Stimulated activated CD8-positive, alpha-beta memory T cell treated with anti-CD3 and anti-CD28 coated beads, Interleukin-7, amount 100 ng/mL, for 4 hours (primary cell): Measurements from ENCODE around the gene MDFIC2.
"Not testable (repeated sequence)": the region's sequence is repeated elsewhere in the genome, so short reads cannot be mapped to it uniquely, and the experiment has no call there.

Experiments
- DNase-seq, 2 donors: peaks; one replicate each; pipeline ENCODE4 v3.0.0-alpha.2; 2020; ENCODE audit warnings: low read depth in 2 of 2

Gene MDFIC2

DNA sequence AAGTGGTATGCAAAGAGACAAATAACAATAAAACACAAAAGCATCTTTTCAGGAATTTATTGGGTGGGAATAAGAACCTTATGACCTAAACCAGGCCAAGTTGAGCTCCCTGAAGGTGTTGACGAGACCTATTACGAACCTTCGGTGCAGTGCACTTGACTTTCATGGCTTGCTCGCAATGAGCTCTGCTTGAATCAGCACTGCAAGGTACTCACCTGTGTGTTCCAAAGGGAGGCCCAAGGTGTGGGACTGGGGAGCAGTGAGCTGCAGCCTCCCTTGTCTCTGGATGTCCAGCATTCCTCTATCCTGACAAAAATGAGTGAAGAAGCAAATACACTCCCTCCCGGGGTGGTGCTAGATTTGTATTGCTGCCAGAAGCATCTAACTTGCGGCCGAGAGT lies at the start of gene MDFIC2:
Gene MDFIC2 (minus strand): TSS at position 303 of the 400 bp plus-strand sequence. CDS start 665 bp downstream, outside the sequence.
- DNase-seq, result no peak

DNA sequence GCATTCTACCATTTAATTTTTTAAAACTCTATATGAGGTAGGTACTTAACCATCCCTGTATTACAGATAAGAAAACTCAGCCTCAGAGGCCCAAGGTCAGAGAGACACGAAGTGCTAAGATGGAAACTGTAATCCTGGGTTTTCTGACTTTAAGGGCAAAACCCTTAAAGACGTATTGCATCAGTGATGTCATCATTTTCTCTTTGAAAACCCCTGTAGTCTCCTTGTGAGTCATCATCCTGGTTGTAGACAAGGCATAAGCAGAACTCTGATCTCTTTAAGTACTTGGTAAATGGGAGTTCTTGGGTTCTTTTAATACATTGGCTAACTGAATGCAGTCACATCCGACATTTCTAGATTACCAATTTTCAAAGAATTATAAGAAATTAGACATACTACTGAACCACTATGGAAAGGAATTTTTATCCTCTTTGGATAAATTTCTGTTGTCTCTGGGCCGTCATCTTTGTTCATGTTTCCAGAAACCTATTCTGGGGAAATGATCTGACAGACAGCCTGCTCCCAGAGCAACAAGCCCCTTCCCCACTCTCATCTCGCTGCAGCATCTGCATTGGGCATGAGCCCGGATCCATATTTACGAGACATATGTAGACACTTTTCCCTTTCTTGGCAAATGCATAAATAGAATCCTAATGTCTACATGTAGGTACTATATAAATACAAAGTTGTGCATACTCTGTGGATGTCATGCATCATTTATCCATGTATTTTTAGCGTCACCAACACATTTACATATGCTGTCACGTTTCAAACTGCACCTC lies 48.7 kb upstream of the MDFIC2 start:
- no peak for DNase-seq

DNA sequence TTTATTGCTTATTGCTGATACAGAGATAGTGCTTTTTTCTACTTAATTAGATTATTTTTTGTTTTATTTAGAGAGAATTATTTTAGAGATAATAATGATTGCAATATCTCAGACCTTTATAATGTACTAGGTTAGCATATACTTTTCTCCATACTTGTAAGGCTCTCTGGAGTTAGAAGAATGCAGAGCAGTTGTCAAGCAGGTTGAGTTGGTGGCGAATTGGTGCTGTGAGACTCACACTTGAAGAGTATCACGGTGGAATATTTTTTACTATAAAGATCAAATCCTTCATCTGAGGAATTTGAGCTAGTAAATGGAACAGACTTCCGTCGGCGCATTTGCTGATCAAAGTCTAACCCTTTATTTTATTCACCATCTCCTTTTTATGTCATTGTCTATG lies 47.3 kb upstream of the MDFIC2 start:
- DNase-seq, result no peak

DNA sequence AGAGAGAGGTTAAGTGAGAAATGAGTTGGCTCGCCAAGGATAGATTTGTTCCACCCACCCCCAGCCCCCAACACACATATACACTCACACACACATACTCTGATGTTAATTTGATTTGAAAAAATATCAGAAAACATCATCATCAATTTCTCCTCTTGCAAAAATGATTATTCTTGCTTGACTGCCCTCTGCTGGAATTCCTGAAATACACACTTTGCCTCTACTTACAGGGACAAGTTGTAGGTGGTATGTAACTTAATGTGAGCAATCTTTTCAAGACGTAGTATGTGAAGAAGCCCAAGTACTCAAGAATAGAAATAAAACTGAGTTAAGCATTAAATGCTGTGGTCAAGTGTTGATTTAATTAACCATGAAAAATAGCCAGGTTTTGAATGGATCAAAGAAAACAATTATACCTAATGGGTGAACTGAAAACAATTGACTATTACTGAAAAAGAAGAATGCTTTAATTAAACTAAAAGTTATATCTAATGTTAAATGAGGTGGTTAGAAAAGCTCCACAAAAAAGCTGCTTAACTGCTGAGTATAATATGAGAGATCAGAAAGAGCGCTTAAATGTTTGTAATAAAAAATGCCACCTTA lies 46.6 kb upstream of the MDFIC2 start:
- no peak for DNase-seq

DNA sequence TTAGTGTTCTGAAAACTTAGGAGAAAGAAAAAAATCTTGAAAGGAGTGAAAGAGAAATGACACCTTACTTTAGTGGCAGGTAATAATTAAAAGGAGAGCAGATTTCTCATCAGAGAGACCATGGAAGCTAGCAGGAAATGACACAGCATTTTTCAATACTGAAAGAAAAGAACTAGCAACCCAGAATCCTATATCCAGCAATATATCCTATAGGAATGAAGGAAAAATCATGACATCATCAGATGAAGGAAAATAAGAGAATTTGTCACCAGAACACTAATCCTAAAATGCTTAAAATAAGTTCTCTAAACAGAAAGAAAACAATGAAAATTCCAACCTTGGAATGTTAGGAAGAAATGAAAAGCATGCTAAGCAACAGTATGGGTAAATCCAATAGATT lies 39.8 kb upstream of the MDFIC2 start:
- no peak for DNase-seq

DNA sequence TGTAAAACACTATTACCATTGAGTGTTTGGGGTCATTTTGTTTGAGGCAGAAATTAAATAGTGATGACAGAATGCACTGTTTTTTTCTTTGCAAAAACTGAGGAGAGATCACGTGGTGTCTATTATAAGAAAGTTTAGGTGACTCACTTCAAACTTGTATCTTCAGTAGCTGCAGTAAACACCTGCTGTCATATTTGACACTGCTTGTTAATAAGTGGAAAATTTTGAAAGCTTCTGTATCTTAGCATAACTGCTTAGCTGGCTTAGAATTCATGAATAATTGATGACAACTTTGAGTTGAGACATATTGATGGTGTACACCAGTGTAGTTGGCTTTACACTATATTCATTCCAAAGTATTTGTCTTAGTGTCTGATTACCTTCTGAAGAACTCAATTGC lies 29.7 kb upstream of the MDFIC2 start:
- no peak for DNase-seq

DNA sequence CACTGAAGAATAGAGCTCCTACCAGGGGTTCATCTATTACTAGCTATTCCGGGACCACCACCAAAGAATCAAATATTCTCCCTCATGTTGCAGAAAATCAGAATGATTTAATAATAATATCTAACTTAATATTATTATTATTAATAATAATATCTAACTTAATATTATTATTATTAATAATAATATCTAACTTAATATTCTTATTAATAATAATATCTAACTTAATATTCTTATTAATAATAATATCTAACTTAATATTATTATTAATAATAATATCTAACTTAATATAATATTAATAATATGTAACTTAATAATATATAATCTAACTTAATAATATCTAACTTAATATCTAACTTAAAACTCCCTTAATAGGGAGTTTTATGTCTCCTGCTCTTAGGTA lies 24.4 kb upstream of the MDFIC2 start:
- not testable (repeated sequence) for DNase-seq

DNA sequence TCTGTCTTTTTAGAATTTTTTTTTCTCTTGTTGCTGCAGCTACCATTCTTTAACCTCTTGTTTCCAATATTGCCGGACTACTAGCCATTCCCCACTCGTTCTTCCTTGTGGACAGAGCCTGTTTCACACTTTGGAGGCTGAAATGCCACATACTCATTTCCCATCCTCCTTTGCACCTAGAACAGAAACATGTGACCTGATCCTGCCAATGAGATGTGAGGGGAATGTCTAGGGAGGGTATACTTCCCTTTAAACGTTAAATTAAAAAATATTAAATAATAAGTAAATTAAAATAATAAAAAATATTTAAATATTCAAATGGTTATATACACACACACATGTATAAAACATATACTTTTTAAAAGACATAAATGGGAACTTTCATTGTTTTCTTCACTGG lies 20.6 kb upstream of the MDFIC2 start:
- no peak for DNase-seq

DNA sequence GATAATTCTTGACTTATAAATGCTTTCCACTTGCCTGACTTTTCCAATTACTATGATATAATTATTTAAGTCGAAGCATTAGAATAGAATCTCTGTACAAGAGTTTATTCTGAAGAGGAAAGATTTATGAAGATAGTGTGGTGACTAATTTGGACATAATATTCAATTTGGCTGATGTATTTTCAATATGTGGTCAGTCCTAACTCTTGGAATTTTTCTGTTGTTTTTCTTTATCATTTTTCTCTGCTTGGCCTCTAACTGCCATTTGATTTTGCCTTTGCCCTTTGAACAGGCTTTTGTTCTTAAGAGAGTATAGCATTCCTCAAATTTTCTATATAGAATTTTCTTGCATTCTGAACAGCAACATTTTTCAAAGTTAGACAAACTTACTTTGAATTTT lies 2.6 kb upstream of the MDFIC2 start:
- DNase-seq, result no peak

DNA sequence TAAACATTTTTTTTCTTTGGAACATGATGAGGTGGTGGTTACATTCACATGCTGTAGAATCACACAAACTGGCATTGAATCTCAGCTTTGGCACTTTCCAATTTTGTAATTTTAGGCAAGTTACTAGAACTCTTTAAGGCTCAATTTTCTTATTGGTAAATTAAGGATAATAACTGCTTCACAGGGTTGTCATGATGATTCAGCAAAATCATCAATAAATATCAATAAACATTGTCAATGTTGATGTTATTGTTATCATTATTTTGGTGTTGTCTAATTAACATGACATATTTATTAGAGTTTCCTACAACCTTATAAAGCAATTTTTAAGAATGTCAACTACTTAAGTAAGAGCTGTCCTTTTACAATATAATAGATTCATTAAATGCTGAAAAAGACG lies 1.6 kb downstream of the MDFIC2 start:
- DNase-seq, result no peak

DNA sequence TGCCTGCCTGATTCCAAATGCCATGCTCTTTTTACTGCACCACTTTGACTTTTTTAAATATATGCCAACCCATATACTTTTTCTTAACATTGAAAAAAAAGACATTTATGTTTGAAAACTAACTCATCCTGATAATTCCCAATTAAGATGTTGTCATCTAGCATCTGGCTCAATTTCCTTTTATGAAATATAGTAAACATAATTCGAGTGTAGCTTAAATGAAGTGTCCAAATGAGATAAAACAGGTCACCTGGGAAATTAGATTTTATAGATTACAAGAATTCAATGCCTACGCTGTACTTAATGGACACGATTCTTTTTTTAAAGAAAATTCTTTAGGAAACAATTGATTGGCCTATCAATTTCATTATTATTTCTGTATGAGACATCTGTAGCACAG lies 2.8 kb downstream of the MDFIC2 start:
- DNase-seq, result no peak

DNA sequence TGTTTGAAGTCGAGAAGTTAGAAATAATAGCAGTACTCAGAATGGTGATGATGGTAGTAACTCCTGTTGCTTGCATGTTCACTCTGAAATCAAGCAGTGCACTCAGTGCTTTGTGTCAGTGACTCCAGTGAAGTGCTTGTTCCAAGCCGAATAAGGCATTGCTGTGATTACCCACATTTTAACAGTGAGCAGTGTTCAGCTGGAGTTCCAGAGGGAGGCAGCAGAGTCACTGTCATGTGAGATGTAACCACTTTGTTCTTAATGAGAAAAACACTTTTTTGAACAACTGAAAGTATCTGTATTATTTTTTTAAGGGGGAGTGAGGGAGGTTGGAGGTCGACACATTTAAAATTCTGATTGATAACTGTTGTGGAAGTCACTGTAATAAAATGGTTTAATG lies 3.7 kb downstream of the MDFIC2 start:
- no peak for DNase-seq

DNA sequence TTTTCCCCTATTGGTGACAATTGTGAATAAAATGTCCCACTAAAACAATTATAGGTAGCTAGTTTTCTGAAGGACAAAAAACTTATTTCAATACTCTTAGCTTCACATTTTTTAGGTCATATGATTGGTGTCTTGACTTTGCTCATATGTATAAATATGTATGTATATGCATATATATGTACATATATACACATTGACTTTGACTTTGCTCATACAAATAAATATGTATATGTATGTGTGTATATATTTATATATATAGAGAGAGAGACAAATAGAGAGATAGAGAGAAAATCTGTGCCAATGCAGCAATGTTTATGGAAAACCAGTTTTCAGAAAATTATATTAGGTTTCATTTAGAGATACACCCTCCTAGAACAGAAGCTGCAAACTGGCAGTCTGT lies 5.7 kb downstream of the MDFIC2 start:
- DNase-seq, result no peak

DNA sequence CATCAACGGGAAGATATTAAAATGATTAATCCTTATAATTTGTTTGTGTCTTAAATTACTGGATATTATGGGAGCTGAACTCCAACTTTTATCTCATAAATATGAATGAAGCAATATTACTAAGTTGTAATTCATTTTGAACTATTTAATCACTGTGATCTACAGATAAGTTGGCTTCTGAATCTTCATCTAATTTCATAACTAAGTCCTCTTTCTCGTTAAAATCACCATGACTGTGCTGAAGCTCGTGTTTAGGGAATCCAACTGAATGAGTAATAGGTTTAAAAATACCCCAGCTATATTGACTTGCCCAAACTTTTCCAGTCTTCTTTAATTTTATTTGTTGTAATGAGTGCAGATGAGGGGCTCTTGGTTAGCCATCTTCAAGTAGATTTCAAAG lies 14.1 kb downstream of the MDFIC2 start:
- DNase-seq, result no peak

DNA sequence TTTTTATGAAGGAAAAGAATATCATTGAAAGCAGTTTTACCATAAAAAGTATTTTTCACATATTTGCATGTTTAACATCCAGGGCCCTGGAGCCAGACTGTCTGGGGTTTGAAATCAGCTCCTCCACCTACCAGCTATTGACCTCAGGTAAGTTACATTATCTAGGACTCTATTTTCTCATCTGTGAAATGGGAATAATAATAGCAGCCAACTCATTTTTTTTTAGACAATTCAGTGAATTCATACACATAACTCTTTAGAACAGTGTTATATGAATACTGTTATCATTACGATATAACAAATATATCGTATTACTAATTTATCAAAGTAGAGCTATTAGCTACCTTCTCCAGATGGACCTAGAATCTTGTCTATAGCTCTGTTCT lies 21.3 kb downstream of the MDFIC2 start:
- no peak for DNase-seq

DNA sequence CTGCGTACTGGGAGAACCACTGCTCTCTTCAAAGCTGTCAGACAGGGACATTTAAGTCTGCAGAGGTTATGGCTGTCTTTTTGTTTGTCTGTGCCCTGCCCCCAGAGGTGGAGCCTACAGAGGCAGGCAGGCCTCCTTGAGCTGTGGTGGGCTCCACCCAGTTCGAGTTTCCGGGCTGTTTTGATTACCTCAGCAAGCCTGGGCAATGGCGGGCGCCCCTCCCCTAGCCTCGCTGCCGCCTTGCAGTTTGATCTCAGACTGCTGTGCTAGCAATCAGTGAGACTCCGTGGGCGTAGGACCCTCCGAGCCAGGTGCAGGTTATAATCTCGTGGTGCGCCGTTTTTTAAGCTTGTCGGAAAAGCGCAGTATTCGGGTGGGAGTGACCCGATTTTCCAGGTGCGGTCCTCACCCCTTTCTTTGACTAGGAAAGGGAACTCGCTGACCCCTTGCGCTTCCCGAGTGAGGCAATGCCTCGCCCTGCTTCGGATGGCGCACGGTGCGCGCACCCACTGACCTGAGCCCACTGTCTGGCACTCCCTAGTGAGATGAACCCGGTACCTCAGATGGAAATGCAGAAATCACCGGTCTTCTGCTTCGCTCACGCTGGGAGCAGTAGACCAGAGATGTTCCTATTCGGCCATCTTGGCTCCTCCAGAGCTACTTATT lies 21.9 kb downstream of the MDFIC2 start:
- not testable (repeated sequence) for DNase-seq

DNA sequence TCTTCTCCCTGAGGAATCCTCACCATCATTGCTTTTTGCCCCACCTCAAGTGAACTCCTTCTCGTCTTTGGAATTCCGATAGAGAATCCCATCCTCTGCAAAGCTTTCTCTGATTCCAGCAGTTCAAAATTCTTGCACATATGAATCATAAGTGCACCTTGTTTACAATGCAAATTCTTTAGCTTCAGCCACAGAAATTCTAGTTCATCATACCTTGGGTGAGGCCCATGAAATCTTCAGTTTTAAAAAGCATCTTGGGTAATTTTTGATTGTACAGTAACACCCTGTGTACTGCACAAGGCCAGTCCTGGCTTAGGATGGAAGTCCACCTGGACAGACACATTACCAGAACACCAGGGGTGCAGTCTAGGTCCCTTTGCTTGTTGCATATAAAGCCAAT lies 30.8 kb downstream of the MDFIC2 start:
- DNase-seq, result no peak

DNA sequence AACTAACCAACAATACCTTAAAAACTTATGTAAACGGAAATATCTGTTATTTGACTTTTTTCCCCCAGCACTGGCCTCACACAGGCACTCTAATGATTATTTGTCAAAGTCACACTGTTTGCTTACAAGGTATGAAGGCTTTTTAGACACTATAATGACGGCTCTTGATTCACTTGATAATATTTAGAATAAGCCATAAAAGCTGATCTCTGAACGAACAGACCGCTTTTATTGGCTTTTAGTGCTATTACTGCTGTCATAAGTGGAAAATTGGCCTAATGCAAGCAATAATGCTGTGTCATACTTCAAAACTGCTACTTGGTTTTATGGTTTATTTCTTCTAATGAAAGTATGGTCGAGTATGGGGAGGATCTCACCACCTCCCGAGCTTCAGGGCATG lies 35.1 kb downstream of the MDFIC2 start:
- no peak for DNase-seq

DNA sequence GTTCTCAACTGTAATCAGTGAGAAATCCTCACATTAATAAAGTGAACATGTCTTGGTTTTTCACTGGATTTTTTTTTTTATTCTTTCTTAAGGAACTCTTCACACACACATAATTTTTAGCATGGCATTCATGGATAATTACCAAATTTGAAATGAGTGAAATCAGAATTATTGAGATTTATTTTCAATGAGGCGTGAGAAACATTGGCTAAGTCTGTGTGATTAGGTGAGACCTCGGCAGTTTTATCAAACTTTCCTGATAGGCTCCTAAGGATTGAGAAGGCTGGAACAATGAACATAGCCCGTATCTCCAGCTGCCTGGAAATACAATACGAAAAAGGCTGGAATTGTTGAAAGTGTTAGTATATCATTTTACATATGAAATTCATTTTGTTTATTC lies 35.5 kb downstream of the MDFIC2 start:
- DNase-seq, result no peak

DNA sequence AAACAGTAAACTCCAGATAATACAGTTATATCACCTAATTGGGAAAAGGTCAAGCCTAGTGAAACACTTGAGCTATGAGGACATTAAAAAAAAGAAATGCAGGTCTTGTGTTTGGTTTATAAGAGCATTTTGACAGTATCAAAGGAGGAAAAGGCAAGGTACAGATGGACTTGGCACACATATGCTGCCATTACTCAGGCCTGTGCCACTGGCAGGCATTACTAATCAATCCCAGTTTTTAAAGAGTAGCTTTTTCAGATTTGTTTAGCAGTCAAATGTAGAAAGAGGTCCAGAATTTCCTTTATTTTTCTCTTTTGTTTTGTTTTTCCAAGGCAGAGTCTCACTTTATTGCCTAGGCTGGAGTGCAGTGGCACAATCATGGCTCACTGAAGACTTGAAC lies 38.9 kb downstream of the MDFIC2 start:
- DNase-seq, result no peak

DNA sequence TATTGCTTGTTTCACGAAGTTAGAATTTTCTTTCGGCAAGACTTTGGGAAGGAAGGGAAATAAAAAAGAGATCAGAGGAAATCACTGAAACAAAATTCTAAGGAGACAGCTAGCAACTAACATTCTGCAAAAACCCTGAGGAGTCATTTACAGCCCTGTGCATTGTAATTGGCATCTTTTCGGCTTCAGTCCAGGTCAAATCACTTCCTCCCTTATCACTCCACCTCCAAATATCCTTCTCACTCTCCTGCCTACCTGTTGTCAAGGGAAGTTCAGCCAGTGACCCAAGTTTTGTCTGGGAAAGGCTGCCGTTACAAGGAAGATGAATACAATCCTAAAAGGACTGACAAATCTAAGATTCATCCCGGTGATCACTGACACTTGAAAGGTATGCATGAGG lies 39.6 kb downstream of the MDFIC2 start:
- DNase-seq, result no peak

DNA sequence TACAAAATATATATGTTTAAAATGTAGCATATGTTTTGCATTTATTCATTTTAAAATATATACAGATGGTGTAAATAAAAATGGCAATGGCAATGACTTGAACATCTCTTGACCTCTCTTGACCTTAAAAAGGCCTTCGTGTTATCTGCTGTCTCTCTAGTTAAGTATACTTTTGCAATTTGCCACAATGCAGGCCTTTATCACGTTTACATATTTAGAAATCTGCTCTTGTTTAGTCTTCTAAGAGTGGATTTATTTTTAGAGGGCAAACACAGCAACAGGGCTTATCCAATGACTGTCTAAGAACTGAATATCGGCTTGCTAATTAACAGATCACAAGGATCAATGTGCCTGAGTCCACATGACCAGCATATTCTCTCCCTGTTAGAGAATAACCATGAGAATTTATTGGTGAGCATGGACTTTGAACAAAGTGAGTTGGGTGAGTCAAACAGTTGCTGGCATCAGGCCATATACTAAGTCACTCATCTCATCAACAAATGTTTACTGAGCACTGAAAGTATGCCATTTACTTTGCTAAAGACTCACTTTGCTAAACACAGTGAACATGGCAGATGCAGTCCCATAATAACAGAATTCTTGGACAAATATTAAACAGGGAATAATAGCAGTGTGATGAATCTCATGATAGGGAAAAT lies 48.2 kb downstream of the MDFIC2 start:
- no peak for DNase-seq

DNA sequence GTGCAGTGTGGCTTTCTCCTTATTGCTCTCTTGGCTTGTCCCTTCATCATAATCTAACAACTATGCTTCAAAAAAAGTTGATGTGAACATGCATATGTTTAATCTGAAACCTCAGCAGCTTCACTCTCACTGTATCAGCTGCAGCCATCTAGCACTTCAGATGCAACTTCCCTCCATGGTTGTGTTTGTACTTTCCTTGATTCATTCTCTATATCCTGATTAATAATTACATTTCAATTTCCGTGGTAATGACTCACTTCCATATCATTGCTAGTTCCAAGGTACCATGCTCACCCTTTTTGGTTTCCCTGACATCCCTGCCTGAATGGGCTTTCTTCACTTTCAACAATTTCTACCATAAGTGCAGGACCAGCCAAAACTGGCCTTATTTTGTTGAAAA lies 51.2 kb downstream of the MDFIC2 start:
- DNase-seq, result no peak
